ENCODE measurements around the gene EFHC1. TPM values are rescaled to one million over a fixed set of nuclear protein-coding genes. Genes with fewer than 3 reads are reported as not detected.

EFHC1 gene
- total RNA-seq, 2 donors from 2014 or later = 3.1 to 3.7 TPM

GRCh38 chr6:52389626-52390360, 30.3 kb upstream of the EFHC1 start:
- Mint-ChIP-seq H3K4me3 (peak overlapping the region; percentile 74), H3K36me3 (ENCODE audit: low read depth) (no peaks in the 10 kb centered on the region), H3K27me3 (no peaks in the 10 kb centered on the region), H3K4me1 (peaks cover 63% of the 10 kb centered on the region), H3K9me3 (peaks cover 4% of the 10 kb centered on the region), H3K27ac (peak overlapping the region; percentile 85)
- ATAC-seq (replicated peaks) = peak; percentile 61

DNA sequence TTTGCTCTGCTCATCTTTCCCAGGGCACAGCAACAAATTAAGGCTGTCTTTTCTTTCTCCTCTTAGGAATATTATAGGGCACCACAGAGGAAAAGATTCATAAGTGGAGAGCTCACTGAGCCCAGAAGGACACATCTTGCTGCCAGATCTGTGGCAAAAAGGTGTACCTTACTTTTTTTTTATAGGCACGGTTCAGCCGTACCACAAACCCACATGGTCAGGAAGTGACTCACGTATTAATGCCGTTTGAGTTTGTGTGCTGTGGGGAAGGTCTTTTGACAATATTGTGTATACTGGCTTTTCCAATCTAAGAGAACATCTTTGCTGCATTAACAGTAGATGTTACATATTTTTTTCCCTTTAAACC, 29.8 kb upstream of the EFHC1 start:
- Mint-ChIP-seq H3K4me3 (peak overlapping the region; percentile 74), H3K4me1 (peaks cover 57% of the 10 kb centered on the region), H3K36me3 (ENCODE audit: low read depth) (no peaks in the 10 kb centered on the region), H3K9me3 (peaks cover under 1% of the 10 kb centered on the region), H3K27me3 (no peaks in the 10 kb centered on the region), H3K27ac (peak overlapping the region; percentile 85)
- peak; percentile 57 for ATAC-seq (replicated peaks)

DNA sequence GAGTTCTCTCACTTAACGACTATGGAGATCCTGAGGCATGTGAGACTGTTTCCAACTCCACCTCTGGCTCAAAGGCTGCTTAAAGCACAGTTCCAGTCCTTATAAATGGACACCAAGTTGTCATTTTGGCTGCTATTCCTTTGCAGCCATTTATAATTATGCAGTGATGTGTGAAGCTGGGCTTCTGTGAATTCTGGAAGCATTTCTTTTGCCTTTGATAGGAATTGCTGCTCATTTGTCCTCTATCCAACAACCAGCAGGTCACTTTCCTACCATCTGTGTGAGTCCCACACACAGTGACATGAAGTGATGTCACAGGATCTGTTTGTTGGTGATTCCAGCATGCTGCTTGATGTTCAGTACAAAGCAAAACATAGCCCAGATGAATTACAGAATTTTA, 28.5 kb upstream of the EFHC1 start:
- no peaks in the 10 kb centered on the region for H3K27me3 Mint-ChIP-seq
- H3K27ac Mint-ChIP-seq = no peak overlapping the region
- H3K9me3 Mint-ChIP-seq = no peaks in the 10 kb centered on the region
- H3K36me3 Mint-ChIP-seq (ENCODE audit: low read depth) = no peaks in the 10 kb centered on the region
- peaks cover 63% of the 10 kb centered on the region for H3K4me1 Mint-ChIP-seq
- H3K4me3 Mint-ChIP-seq = peak overlapping the region; percentile 74
- ATAC-seq (replicated peaks) = no peak

GRCh38 chr6:52392944-52393343, 27.2 kb upstream of the EFHC1 start:
- H3K4me1 Mint-ChIP-seq = peaks cover 76% of the 10 kb centered on the region
- peak; percentile 47 for ATAC-seq (replicated peaks)
- H3K9me3 Mint-ChIP-seq = no peaks in the 10 kb centered on the region
- no peaks in the 10 kb centered on the region for H3K27me3 Mint-ChIP-seq
- peak overlapping the region; percentile 64 for H3K27ac Mint-ChIP-seq
- peak overlapping the region; percentile 63 for H3K4me3 Mint-ChIP-seq
- peaks cover 5% of the 10 kb centered on the region for H3K36me3 Mint-ChIP-seq (ENCODE audit: low read depth)

- peak overlapping the region; percentile 63 for H3K4me3 Mint-ChIP-seq
- H3K9me3 Mint-ChIP-seq = no peaks in the 10 kb centered on the region
- no peaks in the 10 kb centered on the region for H3K27me3 Mint-ChIP-seq
- H3K27ac Mint-ChIP-seq = peak overlapping the region; percentile 64
- peaks cover 7% of the 10 kb centered on the region for H3K36me3 Mint-ChIP-seq (ENCODE audit: low read depth)
- no peak for ATAC-seq (replicated peaks)
- peaks cover 73% of the 10 kb centered on the region for H3K4me1 Mint-ChIP-seq
Measured at GRCh38 chr6:52393780-52394179, 26.4 kb upstream of the EFHC1 start.

DNA sequence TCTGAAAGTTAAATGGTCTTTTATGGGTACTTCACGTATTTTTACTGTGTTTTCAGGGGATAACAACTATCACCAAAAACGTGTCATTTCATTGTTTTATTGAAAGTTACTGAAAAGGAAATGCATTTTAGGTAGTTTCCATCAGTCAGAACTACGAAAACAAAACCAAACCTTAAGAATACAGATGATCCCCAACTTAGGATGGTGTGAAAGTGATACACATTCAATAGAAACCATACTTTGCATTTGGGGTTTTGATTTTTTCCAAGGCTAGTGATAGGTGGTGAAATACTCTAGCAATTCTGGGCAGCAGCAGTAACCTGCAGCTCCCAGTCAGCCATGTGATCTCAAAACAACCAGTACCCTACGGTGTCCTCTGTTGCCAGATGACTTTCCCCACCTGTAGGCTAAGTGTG, 25.9 kb upstream of the EFHC1 start:
- Mint-ChIP-seq H3K9me3 (no peaks in the 10 kb centered on the region), H3K4me1 (peaks cover 72% of the 10 kb centered on the region), H3K27me3 (no peaks in the 10 kb centered on the region), H3K27ac (peak overlapping the region; percentile 64), H3K36me3 (ENCODE audit: low read depth) (peaks cover 7% of the 10 kb centered on the region), H3K4me3 (peak overlapping the region; percentile 63)
- peak; percentile 52 for ATAC-seq (replicated peaks)

GRCh38 chr6:52395969-52396368, 24.2 kb upstream of the EFHC1 start:
- H3K36me3 Mint-ChIP-seq (ENCODE audit: low read depth) = peaks cover 7% of the 10 kb centered on the region
- no peaks in the 10 kb centered on the region for H3K9me3 Mint-ChIP-seq
- H3K4me3 Mint-ChIP-seq = peak overlapping the region; percentile 67
- peaks cover 71% of the 10 kb centered on the region for H3K4me1 Mint-ChIP-seq
- peak overlapping the region; percentile 91 for H3K27ac Mint-ChIP-seq
- no peaks in the 10 kb centered on the region for H3K27me3 Mint-ChIP-seq
- no peak for ATAC-seq (replicated peaks)

DNA sequence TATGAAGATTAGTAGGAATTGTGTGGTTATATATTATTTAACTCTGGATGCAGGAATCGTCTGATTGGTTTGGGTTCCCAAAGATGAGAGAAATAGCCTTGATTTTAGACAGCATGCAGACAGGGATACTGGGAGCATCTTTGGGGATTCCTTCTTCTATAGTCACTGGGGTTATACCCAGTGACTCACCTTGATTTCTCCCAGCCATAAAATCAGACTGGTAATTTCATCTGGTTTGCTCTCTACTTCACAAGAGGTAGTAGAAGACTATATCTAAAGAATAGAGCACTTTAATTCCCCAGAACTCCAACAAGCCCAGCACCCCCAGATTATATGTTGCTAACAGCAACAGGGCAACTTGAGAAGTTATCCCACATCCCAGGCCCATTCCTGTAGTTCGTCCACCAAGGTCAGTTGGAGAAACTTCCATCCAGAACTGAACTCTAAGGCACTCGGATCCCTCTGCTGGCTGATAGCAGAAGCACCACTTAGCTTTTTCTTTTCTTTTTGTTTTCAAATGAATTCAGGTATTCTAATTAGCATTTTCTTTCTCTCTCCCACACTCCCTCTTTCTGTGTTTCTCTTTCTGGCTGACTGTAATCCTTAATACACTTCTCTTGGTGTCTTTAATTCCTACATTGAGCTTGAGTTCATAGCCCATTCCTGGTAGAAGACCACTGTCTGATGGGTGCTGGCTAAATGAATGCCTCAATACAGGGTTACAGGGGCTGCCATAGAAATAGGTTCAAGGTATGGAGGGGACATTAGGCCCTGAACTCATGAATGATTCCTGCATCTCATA, 20.4 kb upstream of the EFHC1 start:
- peak overlapping the region; percentile 55 for H3K27ac Mint-ChIP-seq
- peak overlapping the region; percentile 67 for H3K4me3 Mint-ChIP-seq
- H3K9me3 Mint-ChIP-seq = no peaks in the 10 kb centered on the region
- no peaks in the 10 kb centered on the region for H3K27me3 Mint-ChIP-seq
- H3K36me3 Mint-ChIP-seq (ENCODE audit: low read depth) = peaks cover 28% of the 10 kb centered on the region
- peaks cover 53% of the 10 kb centered on the region for H3K4me1 Mint-ChIP-seq
- peak; percentile 42 for ATAC-seq (replicated peaks)

GRCh38 chr6:52400313-52401041, 19.7 kb upstream of the EFHC1 start:
- no peak for ATAC-seq (replicated peaks)
- Mint-ChIP-seq H3K4me3 (peak overlapping the region; percentile 67), H3K36me3 (ENCODE audit: low read depth) (peaks cover 29% of the 10 kb centered on the region), H3K9me3 (no peaks in the 10 kb centered on the region), H3K4me1 (peaks cover 53% of the 10 kb centered on the region), H3K27ac (peak overlapping the region; percentile 67), H3K27me3 (no peaks in the 10 kb centered on the region)

DNA sequence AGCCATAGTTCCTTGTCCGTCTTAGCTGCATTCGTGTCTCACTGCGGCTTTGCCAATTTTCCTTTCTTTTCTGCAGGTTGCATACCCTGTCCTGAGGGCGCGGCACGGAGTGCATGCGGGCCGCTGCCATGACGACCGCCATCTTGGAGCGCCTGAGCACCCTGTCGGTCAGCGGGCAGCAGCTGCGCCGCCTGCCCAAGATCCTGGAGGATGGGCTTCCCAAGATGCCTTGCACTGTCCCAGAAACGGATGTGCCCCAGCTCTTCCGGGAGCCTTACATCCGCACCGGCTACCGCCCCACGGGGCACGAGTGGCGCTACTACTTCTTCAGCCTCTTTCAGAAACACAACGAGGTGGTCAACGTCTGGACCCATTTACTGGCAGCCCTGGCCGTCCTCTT, 17.1 kb upstream of the EFHC1 start:
- Mint-ChIP-seq H3K4me3 (no peak overlapping the region), H3K4me1 (peaks cover 35% of the 10 kb centered on the region), H3K9me3 (no peaks in the 10 kb centered on the region), H3K27ac (peak overlapping the region; percentile 25), H3K36me3 (ENCODE audit: low read depth) (peaks cover 28% of the 10 kb centered on the region), H3K27me3 (no peaks in the 10 kb centered on the region)
- no peak for ATAC-seq (replicated peaks)

DNA sequence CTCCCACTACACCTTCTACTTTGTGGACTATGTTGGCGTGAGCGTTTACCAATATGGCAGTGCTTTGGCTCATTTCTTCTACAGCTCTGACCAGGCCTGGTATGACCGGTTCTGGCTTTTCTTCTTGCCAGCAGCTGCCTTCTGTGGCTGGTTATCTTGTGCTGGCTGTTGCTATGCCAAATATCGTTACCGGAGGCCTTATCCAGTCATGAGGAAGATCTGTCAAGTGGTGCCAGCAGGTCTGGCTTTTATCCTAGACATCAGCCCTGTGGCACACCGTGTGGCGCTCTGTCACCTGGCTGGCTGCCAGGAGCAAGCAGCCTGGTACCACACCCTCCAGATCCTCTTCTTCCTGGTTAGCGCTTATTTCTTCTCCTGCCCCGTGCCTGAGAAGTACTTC, 16.5 kb upstream of the EFHC1 start:
- Mint-ChIP-seq H3K27me3 (no peaks in the 10 kb centered on the region), H3K36me3 (ENCODE audit: low read depth) (peaks cover 28% of the 10 kb centered on the region), H3K27ac (peak overlapping the region; percentile 25), H3K9me3 (no peaks in the 10 kb centered on the region), H3K4me3 (no peak overlapping the region), H3K4me1 (peaks cover 35% of the 10 kb centered on the region)
- ATAC-seq (replicated peaks) = no peak

DNA sequence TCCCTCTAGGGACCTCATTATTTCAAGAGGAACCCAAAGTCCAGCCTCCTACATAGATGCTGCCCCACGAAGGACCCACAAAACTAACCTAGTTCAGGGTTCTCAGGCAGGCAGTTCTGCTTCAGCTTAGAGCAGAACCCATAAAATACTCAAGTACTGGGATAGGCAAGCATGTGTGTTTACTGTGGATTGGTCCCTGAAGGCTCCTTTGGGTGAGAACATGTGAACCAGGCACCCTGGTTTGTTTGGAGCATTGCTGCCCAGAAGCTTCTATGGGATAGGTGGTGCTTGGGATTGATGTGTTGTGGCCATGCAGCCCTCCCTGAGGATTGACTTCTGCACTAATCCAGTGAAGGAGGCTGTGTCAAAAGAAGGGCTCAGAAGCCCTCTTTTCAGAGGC, 14.9 kb upstream of the EFHC1 start:
- H3K27me3 Mint-ChIP-seq = no peaks in the 10 kb centered on the region
- H3K36me3 Mint-ChIP-seq (ENCODE audit: low read depth) = peaks cover 28% of the 10 kb centered on the region
- ATAC-seq (replicated peaks) = no peak
- H3K4me1 Mint-ChIP-seq = peaks cover 21% of the 10 kb centered on the region
- no peak overlapping the region for H3K4me3 Mint-ChIP-seq
- no peak overlapping the region for H3K27ac Mint-ChIP-seq
- no peaks in the 10 kb centered on the region for H3K9me3 Mint-ChIP-seq

- ATAC-seq (replicated peaks) = peak; percentile 46
- H3K27ac Mint-ChIP-seq = no peak overlapping the region
- H3K9me3 Mint-ChIP-seq = no peaks in the 10 kb centered on the region
- H3K27me3 Mint-ChIP-seq = no peaks in the 10 kb centered on the region
- peaks cover 28% of the 10 kb centered on the region for H3K36me3 Mint-ChIP-seq (ENCODE audit: low read depth)
- H3K4me3 Mint-ChIP-seq = no peak overlapping the region
- H3K4me1 Mint-ChIP-seq = peaks cover 16% of the 10 kb centered on the region
Measured at GRCh38 chr6:52407467-52407866, 12.7 kb upstream of the EFHC1 start.

GRCh38 chr6:52409499-52409898, 10.6 kb upstream of the EFHC1 start:
- ATAC-seq (replicated peaks) = no peak
- Mint-ChIP-seq H3K36me3 (ENCODE audit: low read depth) (peaks cover 9% of the 10 kb centered on the region), H3K4me3 (no peak overlapping the region), H3K27ac (no peak overlapping the region), H3K4me1 (peaks cover 12% of the 10 kb centered on the region), H3K27me3 (no peaks in the 10 kb centered on the region), H3K9me3 (no peaks in the 10 kb centered on the region)

All from activated T-helper 17 cell treated with anti-CD3 and anti-CD28 coated beads, Interleukin-2, amount 50 U/mL, for 72 hours (primary cell).